NOMO-1 treated with DMSO at 0.1 percent for 48 hours (cell line): ENCODE data around the gene METTL6.
"Not testable (repeated sequence)": the region's sequence is repeated elsewhere in the genome, so short reads cannot be mapped to it uniquely, and the experiment has no call there.

ENCODE experiments used
- DNase-seq: peaks from one replicate; lab custom pipeline; 2025; ENCODE audit not compliant: unreplicated experiment; lab: John Stamatoyannopoulos, UW

METTL6 gene

GRCh38 chr3:15375461-15376000 lies 51.8 kb downstream of the METTL6 start:
- no peak for DNase-seq

- DNase-seq, result no peak
Observed at GRCh38 chr3:15372918-15373317, 54.4 kb downstream of the METTL6 start.

- DNase-seq, result no peak
Observed at GRCh38 chr3:15368561-15369135, 58.7 kb downstream of the METTL6 start.

DNA sequence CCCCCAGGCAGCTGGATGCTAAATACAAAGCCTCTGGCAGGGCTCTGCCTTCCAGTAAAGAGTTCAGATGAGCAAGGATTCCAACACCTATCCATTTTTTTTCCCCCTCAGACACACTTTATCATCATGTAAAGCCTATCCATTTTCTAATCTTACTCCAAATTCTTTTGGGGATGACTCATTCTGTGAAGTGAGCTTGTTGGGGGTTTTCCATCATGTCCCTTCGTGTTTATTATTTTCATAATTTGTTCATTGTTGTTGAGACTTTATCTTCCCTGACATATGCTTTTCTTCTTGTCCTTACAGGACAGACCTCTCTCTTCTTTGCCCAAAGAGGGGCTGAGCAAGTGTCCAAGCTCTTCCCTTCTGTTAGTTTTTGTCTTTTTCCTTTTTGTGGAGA lies 60.3 kb downstream of the METTL6 start:
- DNase-seq, result no peak

DNA sequence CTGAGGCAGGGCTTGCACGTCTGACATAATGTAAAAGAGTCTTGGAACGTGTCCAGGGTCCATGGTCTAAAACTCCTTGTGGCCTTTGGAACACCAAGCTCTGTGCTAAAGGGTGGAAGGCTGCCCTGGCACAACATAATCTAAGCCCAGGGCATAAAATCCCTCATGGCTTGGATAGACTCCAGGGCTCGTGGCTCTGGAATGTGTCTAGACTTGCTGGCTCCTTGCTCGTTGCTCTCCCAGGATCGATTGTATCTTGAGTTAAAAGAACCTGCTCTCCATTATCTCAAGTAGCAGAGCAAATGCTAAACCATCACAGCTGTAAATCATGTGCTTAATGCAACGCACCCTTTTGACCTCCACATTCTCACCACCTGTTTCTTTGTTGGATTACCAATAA lies 63.3 kb downstream of the METTL6 start:
- not testable (repeated sequence) for DNase-seq

GRCh38 chr3:15361494-15362214 lies 65.7 kb downstream of the METTL6 start:
- DNase-seq, result peak; percentile 79

DNA sequence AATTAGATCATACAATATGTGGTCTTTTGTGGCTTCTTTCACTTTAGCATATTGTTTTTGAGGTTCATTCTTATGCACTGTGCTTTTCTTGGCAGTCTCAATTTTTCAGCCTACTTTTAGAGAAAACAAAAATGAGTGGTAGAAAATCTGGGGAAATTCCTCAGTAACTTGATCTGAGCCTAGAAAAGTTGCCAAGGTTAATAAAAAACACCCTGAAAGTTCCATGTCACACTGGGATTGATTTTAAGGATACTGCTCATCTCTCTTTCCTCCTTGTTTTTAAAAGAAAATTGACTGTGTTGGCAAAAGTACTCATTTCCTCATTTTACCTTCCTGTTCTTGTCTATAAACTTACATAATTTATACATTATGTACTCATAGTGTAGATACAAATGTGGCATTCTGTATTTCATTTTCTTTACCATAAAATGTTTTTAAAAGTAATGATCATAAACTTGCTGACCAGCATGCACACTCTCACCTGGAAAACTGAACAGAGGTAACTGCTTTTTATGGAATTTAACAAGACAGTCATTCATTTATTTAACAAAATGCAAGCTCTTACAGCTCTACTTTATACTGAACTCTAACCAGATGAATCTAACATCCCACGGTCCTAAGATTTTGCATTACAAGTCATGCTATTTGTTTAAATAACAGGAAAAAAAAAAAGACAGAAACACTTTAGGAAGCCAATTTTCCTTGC lies 66.4 kb downstream of the METTL6 start:
- DNase-seq, result peak; percentile 81
